HEK293T (cell line): Measurements from ENCODE around the gene ENHO.

ENCODE experiments used
- BHLHE40 ChIP-seq: fragments of 450-650 bp; IDR thresholded peaks from 2 replicates; pipeline ENCODE4 v1.6.1; 2016; ENCODE audit warnings: mild to moderate bottlenecking, moderate library complexity, borderline replicate concordance
- CTBP1 ChIP-seq: fragments of 450-650 bp; IDR thresholded peaks from 2 replicates; pipeline ENCODE4 v1.6.1; 2016; ENCODE audit warnings: borderline replicate concordance
- ELF4 ChIP-seq: fragments of 450-650 bp; IDR thresholded peaks from 2 replicates; pipeline ENCODE4 v1.6.1; 2017; ENCODE audit warnings: antibody characterized with exemption
- FOXA1 ChIP-seq: fragments of 450-650 bp; IDR thresholded peaks from 2 replicates; pipeline ENCODE4 v1.6.1; 2016; ENCODE audit warnings: mild to moderate bottlenecking
- FOXK2 ChIP-seq: fragments of 450-650 bp; IDR thresholded peaks from 2 replicates; pipeline ENCODE4 v1.6.1; 2016; ENCODE audit warnings: mild to moderate bottlenecking
- FOXM1 ChIP-seq: fragments of 450-650 bp; IDR thresholded peaks from 2 replicates; pipeline ENCODE4 v1.6.1; 2017; ENCODE audit warnings: mild to moderate bottlenecking, borderline replicate concordance
- HDGF ChIP-seq: fragments of 450-650 bp; IDR thresholded peaks from 2 replicates; pipeline ENCODE4 v1.6.1; 2017; ENCODE audit warnings: antibody characterized with exemption, borderline replicate concordance
- L3MBTL2 ChIP-seq: fragments of 450-650 bp; conservative IDR thresholded peaks from 2 replicates; pipeline ENCODE4 v1.6.1; 2016; ENCODE audit warnings: mild to moderate bottlenecking
- LEF1 ChIP-seq: fragments of 450-650 bp; IDR thresholded peaks from 2 replicates; pipeline ENCODE4 v1.6.1; 2017; ENCODE audit warnings: mild to moderate bottlenecking, borderline replicate concordance
- NFRKB ChIP-seq: fragments of 450-650 bp; IDR thresholded peaks from 2 replicates; pipeline ENCODE4 v1.6.1; 2016; ENCODE audit warnings: mild to moderate bottlenecking, moderate library complexity
- SP1 ChIP-seq: fragments of 450-650 bp; IDR thresholded peaks from 2 replicates; pipeline ENCODE4 v1.6.1; 2017
- SUZ12 ChIP-seq: fragments of 450-650 bp; IDR thresholded peaks from 2 replicates; pipeline ENCODE4 v1.6.1; 2016; ENCODE audit warnings: mild to moderate bottlenecking
- TARDBP ChIP-seq: fragments of 450-650 bp; IDR thresholded peaks from 2 replicates; pipeline ENCODE4 v1.6.1; 2016
- ZNF384 ChIP-seq: fragments of 450-650 bp; IDR thresholded peaks from 2 replicates; pipeline ENCODE4 v1.6.1; 2016

- TF ChIP-seq FOXM1 (no peak), LEF1 (no peak), FOXK2 (no peak), SUZ12 (no peak), ELF4 (no peak), FOXA1 (no peak), TARDBP (no peak), L3MBTL2 (no peak), SP1 (no peak), ZNF384 (no peak), BHLHE40 (no peak), HDGF (no peak), NFRKB (no peak), CTBP1 (no peak)
Observed at GRCh38 chr9:34520096-34520495, 2.7 kb downstream of the ENHO start.
